ENCODE data around the gene GAGE10.

GRCh38 chrX:49262603-49263002, 40.8 kb upstream of the GAGE10 start:
- TF ChIP-seq, protein P1, sequence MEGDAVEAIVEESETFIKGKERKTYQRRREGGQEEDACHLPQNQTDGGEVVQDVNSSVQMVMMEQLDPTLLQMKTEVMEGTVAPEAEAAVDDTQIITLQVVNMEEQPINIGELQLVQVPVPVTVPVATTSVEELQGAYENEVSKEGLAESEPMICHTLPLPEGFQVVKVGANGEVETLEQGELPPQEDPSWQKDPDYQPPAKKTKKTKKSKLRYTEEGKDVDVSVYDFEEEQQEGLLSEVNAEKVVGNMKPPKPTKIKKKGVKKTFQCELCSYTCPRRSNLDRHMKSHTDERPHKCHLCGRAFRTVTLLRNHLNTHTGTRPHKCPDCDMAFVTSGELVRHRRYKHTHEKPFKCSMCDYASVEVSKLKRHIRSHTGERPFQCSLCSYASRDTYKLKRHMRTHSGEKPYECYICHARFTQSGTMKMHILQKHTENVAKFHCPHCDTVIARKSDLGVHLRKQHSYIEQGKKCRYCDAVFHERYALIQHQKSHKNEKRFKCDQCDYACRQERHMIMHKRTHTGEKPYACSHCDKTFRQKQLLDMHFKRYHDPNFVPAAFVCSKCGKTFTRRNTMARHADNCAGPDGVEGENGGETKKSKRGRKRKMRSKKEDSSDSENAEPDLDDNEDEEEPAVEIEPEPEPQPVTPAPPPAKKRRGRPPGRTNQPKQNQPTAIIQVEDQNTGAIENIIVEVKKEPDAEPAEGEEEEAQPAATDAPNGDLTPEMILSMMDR (IDR thresholded peaks at IDR 0.05), result no peak
- no peak for TF ChIP-seq POLR2A (IDR thresholded peaks at IDR 0.05)
